ENCODE measurements around the gene ZNF595.
"Not testable (repeated sequence)": the region's sequence is repeated elsewhere in the genome, so short reads cannot be mapped to it uniquely, and the experiment has no call there.

ZNF595 gene

DNA sequence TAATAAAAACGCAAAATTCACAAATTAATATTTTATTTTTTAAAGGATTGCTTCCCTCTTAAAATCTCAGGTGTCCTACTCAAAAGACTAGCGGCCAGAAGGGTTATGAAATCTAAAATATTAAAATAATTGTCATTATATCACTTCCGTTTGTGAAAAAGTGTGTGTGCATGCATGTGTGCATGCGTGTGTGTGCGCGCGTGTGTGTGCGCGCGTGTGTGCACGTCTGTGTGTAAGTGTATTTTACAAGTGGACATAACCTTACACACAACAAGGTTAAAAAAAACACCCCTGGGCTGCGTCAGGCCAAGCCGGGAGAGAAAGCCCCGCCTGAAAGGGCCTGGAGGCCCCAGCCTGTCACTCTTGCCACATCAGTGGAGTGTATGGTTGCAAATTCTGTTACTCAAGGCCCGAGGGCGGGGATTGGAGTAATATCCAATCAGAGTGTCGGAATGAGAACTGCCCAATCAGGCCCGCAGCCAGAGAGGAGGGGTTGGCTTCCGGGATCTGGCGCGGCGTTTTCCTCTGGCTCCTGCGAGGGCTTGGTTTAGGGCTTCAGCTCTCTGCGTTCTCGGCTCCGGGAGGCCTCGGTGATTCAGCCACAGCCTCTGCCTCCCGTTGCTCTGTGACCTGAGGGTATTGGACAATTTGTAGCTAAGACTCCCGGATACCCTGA lies at the start of gene ZNF595:
TSS of gene ZNF595 (plus strand) at position 518 of the 676 bp plus-strand sequence. CDS start 168 bp downstream, outside the sequence.
- not testable (repeated sequence) for FAIRE-seq; DNase-seq (ENCODE audit: insufficient read length, low spot score)

- not testable (repeated sequence) for FAIRE-seq
Observed at GRCh38 chr4:9937-10870, 42.9 kb upstream of the ZNF595 start.

GRCh38 chr4:11095-11815 lies 41.9 kb upstream of the ZNF595 start:
- not testable (repeated sequence) for DNase-seq (ENCODE audit: insufficient read length, low spot score); FAIRE-seq

More at GRCh38 chr4:9937-10870, 42.9 kb upstream of the ZNF595 start:
- not testable (repeated sequence) for DNase-seq (ENCODE audit: insufficient read length, low spot score)

DNA sequence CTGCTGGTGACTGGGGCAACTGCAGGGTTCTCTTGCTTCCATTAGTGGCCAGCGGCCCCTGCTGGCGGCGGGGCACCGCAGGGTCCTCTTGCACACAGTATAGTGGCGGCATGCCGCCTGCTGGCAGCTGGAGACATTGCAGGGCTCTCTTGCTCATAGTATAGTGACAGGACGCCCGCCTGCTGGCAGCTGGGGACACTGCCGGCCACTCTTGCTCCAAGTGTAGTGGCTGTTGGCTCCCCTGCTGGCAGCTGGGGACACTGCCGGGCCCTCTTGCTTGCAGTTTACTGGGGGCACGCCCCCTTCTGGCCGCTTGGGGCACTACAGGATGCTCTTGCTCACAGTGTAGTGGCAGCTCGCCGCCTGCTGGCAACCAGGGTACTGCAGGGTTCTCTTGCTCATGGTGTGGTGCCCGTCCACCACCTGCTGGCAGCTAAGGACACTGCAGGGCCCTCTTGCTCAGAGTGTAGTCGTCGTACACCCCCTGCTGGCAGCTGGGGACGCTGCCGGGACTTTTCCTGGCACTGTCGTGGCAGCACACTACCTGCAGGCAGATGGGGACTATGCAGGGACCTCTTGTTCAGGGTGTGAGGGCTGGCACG lies 41.2 kb upstream of the ZNF595 start:
- DNase-seq (ENCODE audit: insufficient read length, low spot score); FAIRE-seq: not testable (repeated sequence)

DNA sequence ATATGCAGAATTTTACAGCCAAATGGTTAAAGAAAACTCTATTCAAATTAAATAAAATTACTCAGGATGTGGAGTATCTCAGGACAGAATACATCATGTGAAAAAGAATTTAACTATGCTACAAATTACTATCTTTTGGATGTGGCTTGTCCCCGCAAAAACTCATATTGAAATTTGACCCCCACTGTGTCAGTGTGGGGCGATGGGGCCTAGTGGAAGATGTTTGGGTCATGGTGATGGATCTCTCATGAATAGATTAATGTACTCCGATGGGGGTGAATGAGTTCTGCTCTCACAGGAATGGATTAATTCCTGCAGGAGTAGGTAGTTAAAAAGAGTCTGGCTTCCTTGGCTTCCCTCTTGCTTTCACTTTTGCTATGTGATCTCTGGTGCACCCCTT lies 35.0 kb upstream of the ZNF595 start:
- not testable (repeated sequence) for FAIRE-seq; DNase-seq (ENCODE audit: insufficient read length, low spot score)

DNA sequence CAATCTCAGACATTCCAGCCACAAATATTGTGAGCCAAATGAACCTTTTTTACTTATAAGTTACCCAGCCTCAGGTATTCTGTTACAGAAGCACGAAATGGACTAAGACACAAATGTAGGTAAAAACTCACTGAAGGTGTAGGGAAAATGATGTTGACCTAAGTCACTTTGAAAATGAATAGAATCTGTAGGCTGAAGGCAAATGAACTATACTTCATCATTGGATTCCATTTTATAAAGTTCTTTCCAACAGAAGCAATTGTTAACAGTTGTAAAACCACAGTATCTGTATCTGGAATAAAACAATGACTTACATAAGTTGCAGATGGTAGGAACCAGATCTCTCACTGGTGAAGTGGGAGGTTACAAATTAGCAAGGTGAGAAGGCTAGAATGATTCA lies 34.5 kb upstream of the ZNF595 start:
- FAIRE-seq; DNase-seq (ENCODE audit: insufficient read length, low spot score): not testable (repeated sequence)

GRCh38 chr4:22882-23281 lies 30.2 kb upstream of the ZNF595 start:
- FAIRE-seq; DNase-seq (ENCODE audit: insufficient read length, low spot score): not testable (repeated sequence)

DNA sequence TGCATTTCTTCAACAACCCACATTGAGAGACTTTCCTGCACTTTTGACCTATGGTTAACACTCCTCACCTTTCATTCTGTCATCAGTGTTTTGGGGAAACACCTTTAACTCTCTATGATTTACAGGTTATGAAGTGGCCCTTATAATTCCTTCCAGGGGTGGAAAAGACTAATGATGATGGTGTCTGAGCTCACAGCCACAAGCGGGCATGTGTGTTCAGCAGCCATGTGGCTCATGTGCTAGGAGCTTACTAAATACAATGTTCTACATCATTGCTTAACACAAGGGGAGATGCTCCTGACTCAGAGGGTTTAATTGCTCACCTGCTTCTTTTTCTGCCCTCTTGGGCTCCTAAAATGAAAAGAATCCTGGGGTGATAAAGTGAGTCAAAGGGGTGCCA lies 28.8 kb upstream of the ZNF595 start:
- not testable (repeated sequence) for DNase-seq (ENCODE audit: insufficient read length, low spot score); FAIRE-seq

DNA sequence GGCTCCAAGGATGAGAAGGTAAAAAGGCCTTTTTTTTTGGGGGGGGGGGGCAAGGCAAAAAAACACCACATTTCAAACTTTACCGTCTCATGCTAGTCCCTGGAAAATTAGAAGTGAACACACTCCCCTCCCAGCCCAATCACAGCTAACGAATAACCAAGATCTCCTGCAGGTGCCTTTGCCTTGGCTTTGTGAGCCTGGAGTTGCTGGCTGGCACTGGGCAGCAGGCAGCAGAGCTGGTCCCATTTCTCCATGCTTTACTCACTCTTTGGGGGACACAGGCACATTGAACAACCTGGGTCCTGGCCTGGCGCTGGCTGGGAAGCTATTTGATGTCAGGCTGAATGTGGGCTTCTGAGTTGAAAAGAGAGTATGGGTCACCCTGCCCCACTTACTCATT lies 25.6 kb upstream of the ZNF595 start:
- DNase-seq (ENCODE audit: insufficient read length, low spot score); FAIRE-seq: not testable (repeated sequence)

GRCh38 chr4:28767-29542 lies 24.2 kb upstream of the ZNF595 start:
- not testable (repeated sequence) for DNase-seq (ENCODE audit: insufficient read length, low spot score); FAIRE-seq

DNA sequence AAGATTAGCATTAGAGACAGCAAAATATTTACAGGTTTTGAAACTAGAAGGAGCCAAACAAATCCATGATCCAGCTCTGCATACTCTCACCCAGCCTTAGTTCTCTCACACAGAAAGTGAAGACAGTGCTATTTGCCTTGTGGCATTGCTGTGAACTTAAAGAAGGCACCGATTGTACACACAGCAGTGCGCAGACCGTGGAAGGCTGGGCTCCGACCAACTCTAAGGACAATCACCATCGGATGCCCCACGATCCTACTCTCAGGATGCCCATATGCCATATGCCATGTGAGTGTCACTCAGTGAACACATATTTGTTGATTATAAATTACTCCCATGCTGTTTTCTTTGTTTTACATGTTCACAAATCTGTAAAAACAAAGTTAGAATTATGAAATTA lies 19.8 kb upstream of the ZNF595 start:
- FAIRE-seq; DNase-seq (ENCODE audit: insufficient read length, low spot score): not testable (repeated sequence)

DNA sequence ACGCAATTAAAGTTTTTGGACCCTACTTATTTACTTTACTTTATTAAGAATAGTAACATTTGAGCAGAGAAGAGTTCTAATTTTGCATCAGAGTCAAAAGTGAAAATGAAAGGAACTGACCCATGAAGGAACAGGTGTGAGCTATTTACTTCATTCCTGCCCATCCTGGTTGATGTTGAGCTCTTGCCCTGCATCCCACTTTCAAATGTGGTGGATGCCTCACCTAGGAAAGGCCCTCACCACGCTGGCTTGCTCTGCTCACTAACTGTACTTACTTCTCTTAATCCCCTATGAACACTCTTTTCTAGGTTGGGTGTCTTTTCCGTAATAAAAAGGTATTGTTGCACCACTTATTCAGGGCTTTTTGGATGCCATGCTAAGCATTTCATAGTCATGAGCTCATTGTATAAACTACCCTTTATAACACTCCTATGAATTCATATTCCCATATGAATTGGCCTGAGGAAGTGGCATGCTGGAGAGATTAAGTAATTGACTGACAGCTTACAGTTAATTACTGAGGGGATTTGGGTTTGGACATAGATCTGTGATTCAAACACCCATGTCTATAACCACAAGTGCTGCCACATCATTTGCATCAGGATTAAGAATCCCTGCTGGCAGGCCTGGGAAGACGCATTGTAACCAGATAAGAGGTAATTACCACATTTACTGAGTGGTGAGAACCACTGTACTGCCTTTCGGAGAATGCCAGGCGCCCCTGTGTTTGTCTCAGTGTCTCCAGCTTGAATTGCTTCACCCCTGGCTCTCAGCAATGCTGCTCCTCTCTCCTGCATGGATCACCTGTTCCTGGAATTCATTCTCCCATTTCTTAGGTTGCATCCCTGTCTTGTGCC lies 16.3 kb upstream of the ZNF595 start:
- not testable (repeated sequence) for FAIRE-seq; DNase-seq (ENCODE audit: insufficient read length, low spot score)

GRCh38 chr4:38202-38601 lies 14.9 kb upstream of the ZNF595 start:
- DNase-seq (ENCODE audit: insufficient read length, low spot score); FAIRE-seq: not testable (repeated sequence)

GRCh38 chr4:43375-43774 lies 9.7 kb upstream of the ZNF595 start:
- DNase-seq (ENCODE audit: insufficient read length, low spot score); FAIRE-seq: not testable (repeated sequence)

DNA sequence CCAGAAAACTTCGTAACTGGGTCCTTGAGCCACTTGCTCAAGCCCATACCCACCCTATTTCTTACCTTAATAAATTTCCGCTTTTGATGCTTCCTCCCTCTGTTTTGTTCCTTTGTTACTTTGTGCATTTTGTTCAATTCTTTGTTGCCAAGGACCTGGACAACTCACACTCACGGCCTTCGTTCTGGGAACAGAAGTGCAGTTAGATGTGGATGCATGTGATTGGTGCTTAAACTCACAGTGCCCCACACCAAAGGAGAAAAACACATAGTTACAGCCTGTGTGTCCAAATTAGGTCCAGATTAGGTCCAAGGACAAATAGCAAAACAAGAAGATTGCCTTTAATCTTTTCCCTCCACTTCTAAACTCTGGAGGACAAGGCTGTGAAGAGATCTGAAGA lies 1.9 kb upstream of the ZNF595 start:
- FAIRE-seq: not testable (repeated sequence)

DNA sequence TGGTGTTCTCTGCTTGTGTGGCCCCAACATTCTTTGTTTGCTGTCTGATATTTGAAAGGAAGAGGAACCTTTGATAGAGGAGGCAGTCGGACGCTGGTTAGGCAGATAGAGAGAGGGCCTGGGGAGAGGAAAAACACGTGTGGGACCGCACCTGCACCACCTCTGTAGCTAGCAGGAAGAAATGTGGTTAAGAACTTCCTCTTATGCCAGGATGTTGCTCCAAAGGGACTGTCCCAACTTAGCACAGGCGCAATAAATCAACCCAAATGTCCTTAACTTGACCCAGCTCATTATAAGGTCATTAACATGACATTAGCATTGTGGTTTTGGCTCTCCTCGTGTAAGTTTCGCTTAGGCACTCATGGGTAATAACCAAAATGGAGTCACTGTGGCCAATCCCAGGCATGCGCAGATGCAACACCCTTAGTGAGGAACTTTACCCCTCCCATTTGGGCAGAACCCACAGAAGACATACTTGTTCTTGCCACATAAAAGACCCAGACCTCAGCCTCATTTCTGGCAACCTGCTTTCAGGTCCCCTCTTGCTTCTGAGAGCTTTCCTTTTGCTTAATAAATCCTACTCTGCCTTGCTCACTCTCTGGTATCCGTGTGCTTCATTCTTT lies 1.4 kb upstream of the ZNF595 start:
- not testable (repeated sequence) for DNase-seq (ENCODE audit: insufficient read length, low spot score); FAIRE-seq

More for the DNA sequence above, 1.9 kb upstream of the ZNF595 start:
- DNase-seq (ENCODE audit: insufficient read length, low spot score): not testable (repeated sequence)

DNA sequence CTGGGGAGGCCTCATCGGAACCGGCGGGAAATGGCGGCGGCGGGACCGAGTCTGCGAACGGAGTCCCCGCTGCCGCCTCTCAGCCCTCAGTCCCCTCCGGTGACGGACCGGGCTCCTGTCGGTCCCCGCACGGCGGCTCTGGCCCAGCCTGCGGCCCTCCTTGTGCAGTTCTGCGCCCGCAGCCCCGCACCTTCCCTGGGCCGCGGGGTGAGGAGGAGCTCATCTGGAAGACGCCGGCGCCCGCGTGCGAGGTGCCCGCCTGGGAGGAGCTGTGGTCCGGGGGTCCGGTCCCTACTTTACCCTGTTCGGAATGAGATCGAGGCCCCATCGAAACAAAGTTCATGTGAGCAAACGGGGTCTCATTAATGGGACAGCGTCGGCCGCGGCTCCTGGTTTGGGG lies 400 bp downstream of the ZNF595 start:
- DNase-seq (ENCODE audit: insufficient read length, low spot score); FAIRE-seq: not testable (repeated sequence)

DNA sequence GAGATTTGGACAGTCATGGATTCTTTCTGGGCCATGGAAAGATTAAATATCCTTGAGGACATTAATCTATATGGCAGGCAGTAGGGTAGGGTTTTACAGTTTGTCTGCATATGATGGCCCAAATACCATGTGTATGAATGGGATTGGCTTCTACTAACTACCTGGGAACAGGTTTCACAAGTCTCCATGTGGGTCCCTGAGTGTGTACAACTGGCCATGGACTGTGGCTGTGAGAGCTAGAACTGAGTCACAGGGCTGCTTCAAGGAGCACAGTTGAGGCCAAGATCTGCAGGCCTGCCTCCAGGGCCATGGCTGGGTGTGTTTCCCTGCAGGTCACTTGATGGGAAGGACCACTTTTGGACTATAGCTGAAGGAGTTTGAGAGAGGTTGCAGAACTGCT lies 11.6 kb downstream of the ZNF595 start:
- DNase-seq (ENCODE audit: insufficient read length, low spot score); FAIRE-seq: not testable (repeated sequence)
